Stomach (tissue), 4 donors: ENCODE results near the gene EOMES.

Source experiments
- EP300 ChIP-seq: sonication (generic); formaldehyde crosslinking; IDR thresholded peaks from one replicate; pipeline ENCODE4 v1.6.1; 2017; ENCODE audit warnings: antibody characterized with exemption
- TF ChIP-seq, protein P1 (sequence below), 7 experiments: fragments of 450-650 bp in 4 of 7; fragments of 200-600 bp in 3 of 7; sonication (generic) in 3 of 7; IDR thresholded peaks; one replicate each; pipeline ENCODE4 v1.5.1; 2016 to 2019; ENCODE audit warnings: antibody characterized with exemption in 7 of 7, control low read depth in 2 of 7, mild to moderate bottlenecking in 1 of 7

- TF ChIP-seq, protein P1, sequence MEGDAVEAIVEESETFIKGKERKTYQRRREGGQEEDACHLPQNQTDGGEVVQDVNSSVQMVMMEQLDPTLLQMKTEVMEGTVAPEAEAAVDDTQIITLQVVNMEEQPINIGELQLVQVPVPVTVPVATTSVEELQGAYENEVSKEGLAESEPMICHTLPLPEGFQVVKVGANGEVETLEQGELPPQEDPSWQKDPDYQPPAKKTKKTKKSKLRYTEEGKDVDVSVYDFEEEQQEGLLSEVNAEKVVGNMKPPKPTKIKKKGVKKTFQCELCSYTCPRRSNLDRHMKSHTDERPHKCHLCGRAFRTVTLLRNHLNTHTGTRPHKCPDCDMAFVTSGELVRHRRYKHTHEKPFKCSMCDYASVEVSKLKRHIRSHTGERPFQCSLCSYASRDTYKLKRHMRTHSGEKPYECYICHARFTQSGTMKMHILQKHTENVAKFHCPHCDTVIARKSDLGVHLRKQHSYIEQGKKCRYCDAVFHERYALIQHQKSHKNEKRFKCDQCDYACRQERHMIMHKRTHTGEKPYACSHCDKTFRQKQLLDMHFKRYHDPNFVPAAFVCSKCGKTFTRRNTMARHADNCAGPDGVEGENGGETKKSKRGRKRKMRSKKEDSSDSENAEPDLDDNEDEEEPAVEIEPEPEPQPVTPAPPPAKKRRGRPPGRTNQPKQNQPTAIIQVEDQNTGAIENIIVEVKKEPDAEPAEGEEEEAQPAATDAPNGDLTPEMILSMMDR (IDR thresholded peaks at IDR 0.05), result no peak
- no peak for TF ChIP-seq EP300
Measured at GRCh38 chr3:27688053-27688452, 34.1 kb downstream of the EOMES start.
